Measurements from ENCODE around the gene SKI. TPM values are rescaled to one million over a fixed set of nuclear protein-coding genes. Genes with fewer than 3 reads are reported as not detected.

The SKI gene
- total RNA-seq, 1 donor from 2014 or later: 55.7 TPM

DNA sequence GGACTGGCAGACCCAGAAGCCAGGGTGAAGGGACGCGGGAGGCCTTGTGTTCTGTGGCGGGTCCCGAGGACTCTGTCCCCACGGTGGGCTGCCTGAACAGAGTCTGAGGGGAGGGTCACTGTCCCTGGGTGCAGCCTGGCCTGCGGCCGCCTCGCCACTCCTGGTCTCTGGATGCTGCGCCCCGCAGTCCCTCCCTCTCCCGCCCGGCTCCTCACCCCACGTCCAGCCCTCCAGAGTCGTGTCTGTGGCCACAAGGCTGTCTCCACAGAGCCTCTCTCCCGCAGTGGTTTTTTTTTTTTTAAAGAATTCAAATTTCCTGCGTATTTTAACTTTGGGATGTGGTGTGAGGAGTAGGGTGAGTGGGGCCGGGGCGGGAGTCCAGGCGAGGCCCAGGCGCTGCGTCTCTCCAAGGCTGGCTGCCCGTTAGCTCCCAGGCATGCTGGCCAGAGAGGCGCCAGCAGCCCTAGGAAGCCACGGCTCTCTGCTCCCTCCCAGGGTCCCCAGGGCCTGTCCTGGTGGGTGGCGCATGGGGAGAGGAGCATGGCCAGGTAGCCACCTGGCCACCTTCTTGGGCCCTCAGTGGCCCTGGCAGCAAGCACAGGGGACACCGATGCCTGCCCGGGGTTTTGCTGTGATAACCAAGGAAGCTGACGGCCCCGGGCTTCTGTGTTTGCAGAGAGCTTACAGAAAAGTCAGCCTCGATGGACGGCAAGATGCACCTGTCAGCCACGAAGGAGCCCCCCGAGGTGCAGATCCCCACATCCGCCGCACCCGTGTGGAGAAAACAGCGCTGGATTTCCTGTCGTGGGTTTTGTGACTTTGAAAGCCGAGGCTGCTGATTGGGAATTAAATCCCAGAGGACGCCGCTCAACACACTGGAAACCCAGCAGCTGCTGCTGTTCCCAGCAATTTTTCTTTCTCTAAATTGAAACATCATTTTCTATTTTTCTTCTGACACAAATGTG lies 90.5 kb downstream of the SKI start:
- no peak overlapping the region for H3K27ac Mint-ChIP-seq

DNA sequence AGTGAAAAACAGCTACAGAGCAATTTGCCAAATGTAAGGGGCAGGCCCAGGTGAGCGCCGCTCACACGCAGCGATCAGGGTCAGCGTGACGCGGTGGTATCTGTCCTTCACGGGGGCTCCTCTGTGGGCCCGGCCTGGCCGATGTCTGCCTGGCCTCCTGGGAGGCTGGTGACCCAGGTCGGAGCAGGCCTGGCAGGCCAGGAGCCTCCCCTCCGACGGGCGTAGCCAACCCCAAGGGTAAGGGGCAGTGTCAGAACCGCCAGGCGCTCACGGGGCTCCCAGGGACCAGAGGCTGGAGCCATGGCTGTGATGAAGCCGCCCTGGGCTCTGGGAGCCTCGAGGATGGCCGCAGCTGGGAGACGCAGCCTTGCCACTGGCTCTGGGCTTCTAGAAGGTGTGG lies 91.2 kb downstream of the SKI start:
- Mint-ChIP-seq H3K27ac (no peak overlapping the region), H3K27me3 (peaks cover 2% of the 10 kb centered on the region), H3K36me3 (no peaks in the 10 kb centered on the region), H3K4me3 (no peak overlapping the region), H3K4me1 (ENCODE audit: unreplicated experiment) (no peaks in the 10 kb centered on the region), H3K9me3 (no peaks in the 10 kb centered on the region)
- no peak for DNase-seq (ENCODE audit: extremely low spot score, unreplicated experiment)
- TF ChIP-seq, protein P1, sequence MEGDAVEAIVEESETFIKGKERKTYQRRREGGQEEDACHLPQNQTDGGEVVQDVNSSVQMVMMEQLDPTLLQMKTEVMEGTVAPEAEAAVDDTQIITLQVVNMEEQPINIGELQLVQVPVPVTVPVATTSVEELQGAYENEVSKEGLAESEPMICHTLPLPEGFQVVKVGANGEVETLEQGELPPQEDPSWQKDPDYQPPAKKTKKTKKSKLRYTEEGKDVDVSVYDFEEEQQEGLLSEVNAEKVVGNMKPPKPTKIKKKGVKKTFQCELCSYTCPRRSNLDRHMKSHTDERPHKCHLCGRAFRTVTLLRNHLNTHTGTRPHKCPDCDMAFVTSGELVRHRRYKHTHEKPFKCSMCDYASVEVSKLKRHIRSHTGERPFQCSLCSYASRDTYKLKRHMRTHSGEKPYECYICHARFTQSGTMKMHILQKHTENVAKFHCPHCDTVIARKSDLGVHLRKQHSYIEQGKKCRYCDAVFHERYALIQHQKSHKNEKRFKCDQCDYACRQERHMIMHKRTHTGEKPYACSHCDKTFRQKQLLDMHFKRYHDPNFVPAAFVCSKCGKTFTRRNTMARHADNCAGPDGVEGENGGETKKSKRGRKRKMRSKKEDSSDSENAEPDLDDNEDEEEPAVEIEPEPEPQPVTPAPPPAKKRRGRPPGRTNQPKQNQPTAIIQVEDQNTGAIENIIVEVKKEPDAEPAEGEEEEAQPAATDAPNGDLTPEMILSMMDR (conservative IDR thresholded peaks at IDR 0.05): no peak

More for the DNA sequence above, 90.5 kb downstream of the SKI start:
- Mint-ChIP-seq H3K9me3 (no peaks in the 10 kb centered on the region), H3K4me3 (no peak overlapping the region), H3K36me3 (no peaks in the 10 kb centered on the region), H3K27me3 (no peaks in the 10 kb centered on the region), H3K4me1 (ENCODE audit: unreplicated experiment) (no peaks in the 10 kb centered on the region)
- DNase-seq (ENCODE audit: extremely low spot score, unreplicated experiment): no peak
- TF ChIP-seq, protein P1 (conservative IDR thresholded peaks at IDR 0.05): no peak

DNA sequence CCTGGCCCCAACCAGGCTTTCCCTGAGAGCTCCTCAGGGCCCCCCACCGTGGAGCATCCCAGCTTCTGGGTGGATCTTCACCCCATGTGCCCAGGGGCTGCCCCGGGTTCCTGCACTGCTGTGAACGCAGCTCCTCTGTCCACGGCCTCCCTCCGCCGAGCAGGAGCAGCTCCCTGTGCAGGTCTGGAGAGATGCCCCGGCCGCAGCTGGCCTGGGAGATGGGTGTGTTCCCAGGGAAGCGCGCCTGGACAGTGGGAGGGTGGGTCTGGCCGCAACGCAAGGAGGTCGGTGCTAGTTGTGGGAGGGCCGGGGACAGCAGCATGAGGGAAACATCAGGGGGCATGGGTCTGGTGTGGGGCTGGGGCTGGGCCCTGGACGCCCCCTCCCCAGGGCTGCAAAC lies 91.9 kb downstream of the SKI start:
- Mint-ChIP-seq H3K27ac (no peak overlapping the region), H3K36me3 (no peaks in the 10 kb centered on the region), H3K4me3 (no peak overlapping the region), H3K4me1 (ENCODE audit: unreplicated experiment) (no peaks in the 10 kb centered on the region), H3K9me3 (no peaks in the 10 kb centered on the region), H3K27me3 (peaks cover 4% of the 10 kb centered on the region)
- TF ChIP-seq, protein P1 (conservative IDR thresholded peaks at IDR 0.05): no peak
- DNase-seq (ENCODE audit: extremely low spot score, unreplicated experiment): no peak

DNA sequence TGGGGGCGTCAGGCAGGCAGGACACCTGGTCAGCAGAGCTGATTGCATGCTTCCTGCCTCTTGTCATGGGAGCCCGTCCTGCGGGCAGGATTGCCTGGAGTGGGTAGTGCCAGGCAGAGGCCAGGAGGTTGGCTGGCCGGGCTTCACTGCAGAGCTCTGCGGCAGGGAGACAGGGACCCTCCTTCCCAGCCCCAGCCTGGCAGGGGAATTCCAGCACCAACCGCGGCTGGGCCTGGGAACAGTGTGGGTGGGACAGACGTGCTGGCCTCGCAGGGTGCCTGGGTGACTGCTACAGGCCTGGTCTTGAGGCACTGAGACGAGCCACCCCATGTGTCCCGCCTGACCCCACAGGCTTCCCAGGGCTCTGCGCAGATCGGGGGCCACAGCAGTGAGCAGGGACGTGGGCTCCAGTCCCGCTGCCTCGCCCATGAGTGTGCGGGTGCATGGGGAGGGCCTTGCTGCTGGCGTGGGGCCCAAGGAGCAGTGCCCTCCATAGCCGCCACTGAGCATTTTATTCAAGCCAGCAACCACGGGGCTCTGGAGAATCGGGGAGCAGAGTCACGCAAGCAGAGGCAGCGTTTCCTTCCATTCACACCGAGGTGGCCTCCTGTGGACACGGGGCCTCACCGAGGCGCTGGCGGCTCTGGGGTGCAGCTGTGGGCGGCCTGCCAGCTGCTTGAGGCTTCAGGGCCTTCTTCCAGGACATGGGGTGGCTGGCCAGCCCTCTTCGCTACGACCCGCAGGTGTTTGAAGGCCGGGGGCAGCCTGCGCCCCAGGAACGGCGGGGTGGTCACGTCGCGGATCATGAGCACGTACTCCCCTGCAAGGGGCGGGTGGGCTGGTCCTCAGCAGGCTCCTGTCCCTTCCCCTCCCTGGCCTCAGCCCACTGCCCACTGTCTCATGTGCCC lies 92.9 kb downstream of the SKI start:
- Mint-ChIP-seq H3K27me3 (peaks cover 12% of the 10 kb centered on the region), H3K27ac (no peak overlapping the region), H3K4me3 (no peak overlapping the region), H3K36me3 (no peaks in the 10 kb centered on the region), H3K4me1 (ENCODE audit: unreplicated experiment) (no peaks in the 10 kb centered on the region), H3K9me3 (no peaks in the 10 kb centered on the region)
- TF ChIP-seq, protein P1 (conservative IDR thresholded peaks at IDR 0.05): no peak
- DNase-seq (ENCODE audit: extremely low spot score, unreplicated experiment): no peak

DNA sequence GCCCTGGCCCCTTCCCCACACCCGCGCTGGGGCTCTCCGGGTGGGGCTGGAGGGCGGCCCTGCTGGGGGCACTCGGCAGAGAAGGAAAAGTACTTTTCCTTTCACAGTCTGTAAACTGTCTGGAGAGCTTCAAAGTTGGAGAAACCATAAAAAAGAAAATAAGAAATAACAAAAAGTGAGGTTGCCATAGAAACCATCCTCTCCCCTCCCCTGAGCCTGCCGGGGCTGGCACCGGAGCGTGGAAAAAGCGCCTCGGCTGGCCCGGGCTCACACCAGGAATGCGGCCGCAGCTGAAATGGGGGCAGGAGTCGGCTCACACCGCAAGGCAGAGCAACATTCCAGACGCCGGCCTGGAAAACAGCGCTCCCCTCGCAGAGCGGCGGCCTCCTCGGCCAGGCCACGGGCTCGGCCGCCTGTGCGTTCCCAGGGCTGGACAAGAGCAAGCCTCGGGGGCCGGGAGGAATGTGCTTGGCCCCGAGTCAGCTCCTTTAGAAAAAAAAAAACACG lies 94.0 kb downstream of the SKI start:
- peaks cover 17% of the 10 kb centered on the region for H3K27me3 Mint-ChIP-seq
- H3K27ac Mint-ChIP-seq: peak overlapping the region; percentile 81
- peaks cover 2% of the 10 kb centered on the region for H3K4me1 Mint-ChIP-seq (ENCODE audit: unreplicated experiment)
- peak; percentile 84 for DNase-seq (ENCODE audit: extremely low spot score, unreplicated experiment)
- H3K9me3 Mint-ChIP-seq: no peaks in the 10 kb centered on the region
- TF ChIP-seq, protein P1 (conservative IDR thresholded peaks at IDR 0.05): peak; percentile 29
- H3K36me3 Mint-ChIP-seq: no peaks in the 10 kb centered on the region
- peak overlapping the region; percentile 60 for H3K4me3 Mint-ChIP-seq
